Measurements from ENCODE around the gene ODR4.
"Not testable (repeated sequence)": the region's sequence is repeated elsewhere in the genome, so short reads cannot be mapped to it uniquely, and the experiment has no call there.

Gene ODR4

DNA sequence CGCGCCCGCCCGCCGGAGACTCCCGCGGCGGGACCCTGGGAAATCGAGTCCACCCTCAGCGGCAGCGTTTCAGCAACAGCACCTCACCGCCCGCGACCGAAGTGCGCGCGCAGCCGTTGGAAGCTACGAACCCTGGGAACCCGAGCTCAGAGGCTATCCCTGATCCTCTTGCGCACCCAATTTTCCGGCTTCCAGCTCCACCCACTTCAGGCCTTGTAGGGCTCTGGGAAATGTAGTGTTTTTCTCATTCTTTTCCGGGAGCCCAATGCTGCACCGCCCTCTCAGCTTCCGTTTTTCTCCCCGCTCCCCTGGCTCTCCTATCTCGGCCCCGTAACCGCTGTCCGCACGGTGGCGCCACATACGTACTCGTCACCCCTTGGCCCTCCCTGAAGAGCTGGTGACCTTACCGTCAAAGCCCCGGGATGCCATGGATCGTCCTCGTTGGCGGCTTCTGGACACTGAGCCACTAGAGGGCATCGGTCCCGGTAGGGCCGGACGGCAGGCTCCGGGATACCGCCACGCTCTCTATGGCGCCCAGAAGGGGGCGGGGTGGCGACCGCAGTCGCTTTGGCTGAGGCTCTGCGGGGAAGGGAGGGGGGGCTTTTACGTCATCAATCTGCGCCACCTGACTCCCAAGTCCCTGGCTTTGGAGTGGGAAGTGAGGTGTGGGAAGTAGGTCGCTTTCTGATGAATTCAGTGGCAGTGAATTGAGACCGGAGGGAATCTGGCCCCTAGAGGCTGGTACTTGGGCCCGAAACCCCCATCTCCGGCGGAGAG lies at the start of gene ODR4, which contains the start of gene TPR:
Gene ODR4, plus strand, starts transcription at position 687 of the 777 bp plus-strand sequence. CDS start 3,948 bp downstream, outside the sequence.
Gene TPR, minus strand, starts transcription at position 102 of the 777 bp plus-strand sequence. CDS start 225 bp downstream, outside the sequence.
- peak; percentile 99 for DNase-seq

GRCh38 chr1:186326009-186326408 lies 49.6 kb upstream of the ODR4 start:
- no peak for DNase-seq

DNA sequence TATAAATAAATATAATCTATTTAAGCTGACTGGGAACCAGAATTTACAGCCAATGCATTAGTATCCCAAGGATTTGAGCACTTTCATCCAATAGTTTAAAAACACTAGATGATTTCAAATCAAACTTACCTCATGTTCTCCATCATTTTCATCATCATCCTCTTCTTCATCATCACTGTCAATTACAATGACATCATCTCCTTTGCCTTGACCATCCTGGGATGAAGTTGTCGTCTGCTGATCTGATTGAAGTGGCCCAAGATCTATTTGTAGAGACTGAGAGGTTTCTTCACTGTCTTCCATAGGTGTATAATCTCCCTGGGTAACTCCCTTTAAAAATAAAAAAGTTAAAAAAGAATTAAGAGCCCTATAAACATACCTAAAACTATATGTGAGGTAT lies 48.3 kb upstream of the ODR4 start:
- DNase-seq: no peak

DNA sequence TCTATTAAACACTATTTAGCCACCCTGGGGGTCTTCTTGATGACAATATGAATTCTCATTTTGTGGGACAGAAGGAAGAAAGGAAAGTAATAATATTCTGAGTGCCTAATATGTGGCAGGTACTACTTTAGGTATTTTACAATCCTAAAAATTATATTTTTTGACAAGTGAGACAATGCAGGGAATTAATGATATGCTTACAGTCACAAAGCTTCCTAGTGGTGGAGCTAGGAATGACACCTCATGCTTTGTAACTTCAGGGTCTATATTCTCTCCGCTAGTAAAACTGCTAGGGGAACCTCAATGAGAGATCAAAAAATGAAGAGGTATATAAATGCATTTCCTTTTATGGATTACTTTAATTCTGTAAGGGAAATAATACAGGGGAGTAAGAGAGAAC lies 44.9 kb upstream of the ODR4 start:
- DNase-seq: no peak

DNA sequence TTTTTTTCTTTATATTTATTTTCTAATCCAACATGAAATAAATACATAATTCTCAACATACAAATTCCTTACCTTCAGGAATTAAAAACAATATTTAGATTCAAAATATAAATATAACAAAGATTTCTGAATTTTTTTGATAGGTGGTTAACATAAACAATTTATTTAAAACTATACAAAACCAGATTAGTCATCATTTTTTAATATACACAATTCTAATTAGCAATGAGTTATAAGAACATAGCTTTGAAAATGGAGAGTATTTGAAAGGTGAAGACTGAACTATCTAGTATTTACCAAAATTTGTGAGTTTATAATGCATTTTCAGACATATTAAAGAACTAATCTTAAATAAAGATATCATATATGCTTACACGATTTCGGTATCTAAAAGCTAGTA lies 38.1 kb upstream of the ODR4 start:
- no peak for DNase-seq

DNA sequence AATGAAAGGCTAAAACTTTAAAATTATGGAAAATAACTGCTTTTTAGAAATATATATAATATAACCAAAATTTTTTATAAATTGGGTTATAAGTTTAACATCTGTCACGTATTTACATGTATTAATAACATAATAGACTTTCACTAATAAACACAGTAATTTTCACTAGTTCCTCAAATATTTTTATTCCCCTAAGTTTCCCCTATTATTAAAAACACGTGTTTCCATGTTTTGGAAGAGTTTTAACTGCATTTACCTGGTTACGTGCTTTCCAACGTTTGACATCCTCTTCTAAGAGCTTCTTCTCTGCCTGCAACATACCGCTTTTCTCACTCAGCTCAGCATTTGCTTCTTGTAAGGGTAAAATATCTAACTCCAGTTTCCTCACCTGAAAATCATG lies 34.9 kb upstream of the ODR4 start:
- no peak for DNase-seq

- DNase-seq: not testable (repeated sequence)
Observed at GRCh38 chr1:186347837-186348691, 27.6 kb upstream of the ODR4 start.

- DNase-seq: no peak
Observed at GRCh38 chr1:186374303-186375151, 1.1 kb upstream of the ODR4 start.

DNA sequence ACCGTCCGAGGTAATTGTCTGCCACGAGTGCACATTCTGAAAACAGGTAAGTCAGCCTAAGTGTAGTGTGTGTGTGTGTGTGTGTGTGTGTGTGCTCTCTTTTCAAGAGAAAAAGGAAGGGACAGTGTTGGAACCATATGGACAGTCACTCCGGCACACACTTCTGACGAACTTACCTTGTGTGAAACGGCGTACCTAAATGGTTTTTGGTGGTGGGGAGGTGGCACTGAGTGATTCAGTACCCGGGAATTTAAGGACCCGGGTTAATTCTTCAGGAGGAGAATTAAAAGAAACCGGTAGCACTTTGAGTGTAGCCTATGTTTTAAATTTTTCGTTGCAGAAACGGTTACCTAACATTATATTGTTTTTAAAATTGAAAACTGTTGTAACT lies 286 bp downstream of the ODR4 start:
- DNase-seq: no peak

GRCh38 chr1:186386725-186387383 lies 11.2 kb downstream of the ODR4 start:
- DNase-seq: no peak

DNA sequence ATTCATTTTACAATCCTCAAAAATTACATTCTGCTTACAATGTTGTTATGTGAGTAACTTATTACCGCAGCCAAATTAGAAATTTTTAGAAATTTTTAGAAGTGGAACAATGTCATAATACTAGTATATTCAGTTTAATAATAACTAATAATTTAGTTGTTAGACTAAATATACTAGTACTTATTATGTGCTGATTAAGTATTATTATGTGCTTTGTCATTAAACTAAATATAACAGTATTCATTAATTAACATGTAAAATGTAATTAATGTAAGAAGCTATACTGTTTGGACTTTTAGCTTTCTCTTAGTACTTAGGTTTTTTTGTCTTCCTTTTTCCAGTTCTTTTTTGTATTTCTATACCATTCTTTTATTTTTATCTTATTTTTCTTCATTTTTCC lies 15.3 kb downstream of the ODR4 start:
- DNase-seq: no peak

- no peak for DNase-seq
Observed at GRCh38 chr1:186391841-186392240, 16.2 kb downstream of the ODR4 start.

GRCh38 chr1:186392711-186393110 lies 17.1 kb downstream of the ODR4 start:
- not testable (repeated sequence) for DNase-seq

DNA sequence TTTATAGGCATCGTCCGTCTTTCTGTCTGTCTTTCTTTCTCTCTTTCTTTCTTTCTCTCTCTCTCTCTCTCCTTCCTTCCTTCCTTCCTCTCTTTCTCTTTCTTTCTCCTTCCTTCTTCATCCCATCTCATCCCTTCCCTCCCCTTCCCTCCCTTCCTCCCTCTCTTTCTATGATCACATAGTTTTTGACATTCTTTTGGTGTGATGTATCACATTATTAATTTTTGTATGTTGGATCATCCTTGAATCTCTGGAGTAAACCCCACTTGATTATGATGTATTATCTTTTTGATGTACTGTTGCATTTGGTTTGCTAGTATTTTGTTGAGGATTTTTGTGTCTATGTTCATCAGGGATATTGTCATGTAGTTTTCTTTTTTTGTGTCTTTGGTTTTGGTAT lies 25.8 kb downstream of the ODR4 start:
- not testable (repeated sequence) for DNase-seq

DNA sequence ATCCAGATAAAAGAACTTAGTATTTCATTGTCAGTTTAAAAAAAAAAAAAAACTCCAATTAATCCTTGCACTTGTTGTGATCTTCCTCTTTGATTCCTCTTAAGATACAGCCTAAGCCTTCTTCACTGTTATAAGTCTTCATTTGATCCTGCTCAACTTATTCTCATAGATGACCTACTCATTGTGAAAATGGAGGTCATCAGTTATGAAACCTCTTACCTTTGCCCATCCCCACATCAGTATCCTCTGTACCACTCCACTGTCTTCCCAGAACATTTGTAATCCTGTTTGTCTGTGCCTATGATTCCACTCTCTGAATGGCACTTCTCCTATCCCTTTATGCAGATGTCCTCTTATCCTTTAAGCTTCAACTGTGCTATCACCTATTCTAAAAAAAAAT lies 28.0 kb downstream of the ODR4 start:
- DNase-seq: no peak

DNA sequence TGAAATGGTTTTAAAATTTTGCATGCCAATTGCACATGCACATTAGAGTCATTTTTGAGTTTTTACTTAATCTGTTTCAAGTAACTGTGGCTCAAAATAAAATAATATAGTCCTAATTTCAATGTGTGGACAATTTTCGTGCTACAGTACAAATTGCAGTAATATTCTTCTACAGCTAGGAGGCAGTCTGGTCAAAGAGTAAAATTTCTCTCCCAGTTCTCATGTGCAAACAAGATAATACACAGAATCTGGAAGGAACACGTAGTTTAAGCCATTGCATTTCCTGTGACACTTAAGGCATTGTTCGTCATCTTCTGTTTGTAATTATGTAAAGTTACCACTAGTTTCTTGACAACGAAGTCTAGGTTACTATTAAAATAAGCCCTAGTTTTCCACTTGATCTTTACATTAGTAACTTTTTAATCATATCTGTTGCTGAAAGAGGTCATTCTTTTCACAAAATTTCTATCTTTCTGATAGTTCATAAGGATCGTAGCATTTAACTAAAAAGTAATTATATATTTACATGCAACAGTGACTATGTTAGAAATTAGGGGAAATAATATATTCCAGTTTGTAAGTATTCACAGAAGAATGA lies 28.9 kb downstream of the ODR4 start:
- no peak for DNase-seq

- DNase-seq: no peak
Observed at GRCh38 chr1:186409091-186409490, 33.5 kb downstream of the ODR4 start.

GRCh38 chr1:186413319-186413718 lies 37.7 kb downstream of the ODR4 start:
- DNase-seq: no peak

- DNase-seq: no peak
Observed at GRCh38 chr1:186418503-186418902, 42.9 kb downstream of the ODR4 start.

- no peak for DNase-seq
Observed at GRCh38 chr1:186420311-186420710, 44.7 kb downstream of the ODR4 start.

DNA sequence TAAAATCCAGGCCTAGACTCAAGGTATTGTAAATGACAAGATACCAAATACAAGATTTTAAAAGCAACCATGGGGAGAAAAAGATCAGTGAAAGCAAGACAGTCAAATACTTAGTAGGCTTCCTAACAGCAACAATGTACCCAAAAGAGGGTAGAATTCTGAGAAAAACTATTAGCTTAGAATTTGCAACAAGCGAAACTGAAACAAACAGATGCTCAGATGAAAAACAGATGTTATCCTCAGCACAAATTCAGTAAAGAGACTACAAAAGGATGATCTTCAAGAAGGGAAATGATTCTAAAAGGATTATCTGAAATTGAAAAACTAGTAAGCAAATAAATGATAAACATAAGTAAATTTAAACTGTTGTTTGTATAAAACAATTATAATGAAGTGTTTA lies 45.3 kb downstream of the ODR4 start:
- no peak for DNase-seq

DNA sequence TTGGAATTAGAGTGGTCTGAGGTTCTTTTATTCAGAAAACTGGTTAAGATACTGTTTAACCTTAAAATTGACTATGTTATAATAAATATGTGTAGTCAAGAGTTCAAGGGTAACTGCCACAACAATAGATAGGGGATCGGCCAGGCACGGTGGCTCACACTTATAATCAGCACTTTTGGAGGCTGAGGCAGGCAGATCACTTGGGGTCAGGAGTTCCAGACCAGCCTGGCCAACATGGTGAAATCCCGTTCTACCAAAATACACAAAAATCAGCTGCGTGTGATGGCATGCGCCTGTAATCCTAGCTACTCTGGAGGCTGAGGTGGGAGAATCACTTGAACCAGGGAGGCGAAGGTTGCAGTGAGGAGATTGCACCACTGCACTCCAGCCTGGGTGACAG lies 45.8 kb downstream of the ODR4 start:
- no peak for DNase-seq
